ENCODE data around the gene NDUFB11. TPM values are rescaled to one million over a fixed set of nuclear protein-coding genes. Genes with fewer than 3 reads are reported as not detected.

NDUFB11 gene
- polyA plus RNA-seq, 4 donors = 78.1 to 109 (median 98.8) TPM

DNA sequence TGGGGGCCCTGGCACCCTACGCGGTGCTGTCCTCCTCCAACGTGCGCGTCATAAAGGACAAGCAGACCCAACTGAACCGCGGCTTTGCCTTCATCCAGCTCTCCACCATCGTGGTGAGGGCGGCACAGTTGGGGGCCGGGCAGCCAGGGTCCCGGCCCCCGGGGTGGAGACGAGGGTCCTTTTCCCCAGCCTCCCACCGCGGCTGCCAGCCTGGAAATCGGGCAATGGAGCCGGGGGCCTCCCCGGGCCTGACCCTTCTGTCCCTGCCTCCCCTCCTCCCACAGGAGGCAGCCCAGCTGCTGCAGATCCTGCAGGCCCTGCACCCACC is 35.4 kb upstream of the NDUFB11 start:
- Histone ChIP-seq H3K4me3 (ENCODE audit: low read depth in 1 of 3, low read length in 3 of 3) (no peak overlapping the region), H3K36me3 (ENCODE audit: control insufficient read depth in 3 of 3, insufficient read depth in 2 of 3, low read depth in 1 of 3, low read length in 3 of 3) (peaks cover 6 to 83% (median 13%) of the 10 kb centered on the region in 3 donors), H3K4me1 (ENCODE audit: control insufficient read depth in 3 of 3, insufficient read depth in 2 of 3, low read depth in 1 of 3, low read length in 2 of 3) (no peaks in the 10 kb centered on the region), H3K27me3 (ENCODE audit: control insufficient read depth in 3 of 3, insufficient read depth in 3 of 3, low read length in 3 of 3) (no peaks in the 10 kb centered on the region), H3K27ac (ENCODE audit: low read depth in 1 of 3, low read length in 2 of 3) (no peak overlapping the region), H3K9me3 (ENCODE audit: control insufficient read depth in 2 of 2, insufficient read depth in 1 of 2, low read depth in 1 of 2, low read length in 1 of 2) (no peaks in the 10 kb centered on the region)
- 92 to 95% (median 93%) methylated on average over 15 to 18 of the region's 18 CpGs for whole genome bisulfite sequencing, 3 donors
- no peak for FAIRE-seq
- DNase-seq = no peak

DNA sequence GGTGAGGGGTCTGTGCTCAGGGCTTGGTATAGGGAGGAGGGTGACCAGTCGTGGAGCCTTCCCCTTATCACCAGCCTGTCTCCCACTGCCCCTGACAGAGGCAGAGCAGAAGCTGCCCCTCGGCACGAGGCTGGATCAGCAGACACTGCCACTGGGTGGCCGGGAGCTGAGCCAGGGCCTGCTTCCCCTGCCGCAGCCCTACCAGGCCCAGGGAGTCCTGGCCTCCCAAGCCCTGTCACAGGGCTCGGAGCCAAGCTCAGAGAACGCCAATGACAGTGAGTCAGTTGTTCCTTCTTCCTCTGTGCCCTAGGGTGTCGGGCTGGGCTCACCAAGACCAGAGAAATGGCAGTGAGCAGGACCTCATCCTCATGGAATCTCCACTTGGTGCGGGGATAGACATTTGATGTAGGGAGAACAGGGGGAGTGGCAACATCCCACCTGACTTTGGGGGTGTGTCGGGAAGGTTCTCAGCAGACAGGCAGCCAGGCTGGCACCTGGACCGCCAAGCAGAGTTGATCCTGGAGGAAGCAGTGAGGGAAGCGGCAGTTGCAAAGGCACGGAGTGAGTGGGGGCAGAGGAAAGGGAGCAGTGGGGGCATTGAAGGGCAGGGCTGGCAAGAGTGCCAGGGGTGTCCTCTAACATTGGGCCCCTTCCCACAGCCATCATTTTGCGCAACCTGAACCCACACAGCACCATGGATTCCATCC is 34.9 kb upstream of the NDUFB11 start:
- no peaks in the 10 kb centered on the region for H3K9me3 ChIP-seq (ENCODE audit: control insufficient read depth in 2 of 2, insufficient read depth in 1 of 2, low read depth in 1 of 2, low read length in 1 of 2)
- no peaks in the 10 kb centered on the region for H3K4me1 ChIP-seq (ENCODE audit: control insufficient read depth in 3 of 3, insufficient read depth in 2 of 3, low read depth in 1 of 3, low read length in 2 of 3)
- FAIRE-seq = no peak
- H3K4me3 ChIP-seq (ENCODE audit: low read depth in 1 of 3, low read length in 3 of 3) = no peak overlapping the region
- WGBS, 3 donors = 75 to 85% (median 84%) methylated on average over 7 to 14 of the region's 14 CpGs
- H3K27ac ChIP-seq (ENCODE audit: low read depth in 1 of 3, low read length in 2 of 3) = no peak overlapping the region
- no peaks in the 10 kb centered on the region for H3K27me3 ChIP-seq (ENCODE audit: control insufficient read depth in 3 of 3, insufficient read depth in 3 of 3, low read length in 3 of 3)
- peaks cover 6 to 83% (median 13%) of the 10 kb centered on the region in 3 donors for H3K36me3 ChIP-seq (ENCODE audit: control insufficient read depth in 3 of 3, insufficient read depth in 2 of 3, low read depth in 1 of 3, low read length in 3 of 3)
- no peak for DNase-seq

DNA sequence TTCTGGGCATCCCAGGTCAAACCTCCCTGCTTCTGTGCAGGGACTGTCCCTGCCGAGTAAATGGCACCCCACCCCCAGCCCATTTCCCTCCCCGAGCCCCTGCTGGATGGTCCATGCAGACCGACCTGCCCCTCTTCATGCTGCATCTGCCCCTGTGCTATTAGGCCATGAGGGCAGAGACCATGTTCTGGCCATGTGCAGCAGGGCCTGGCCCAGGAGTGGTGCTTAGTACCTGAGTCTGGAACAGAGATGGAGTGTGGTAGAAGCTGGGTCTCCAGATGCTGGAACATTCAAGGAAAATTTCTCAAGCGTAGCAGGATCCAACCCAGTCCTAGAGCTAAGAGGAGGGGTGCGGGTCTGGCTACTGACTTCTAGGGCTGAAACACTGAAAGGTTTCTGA is 33.8 kb upstream of the NDUFB11 start:
- Histone ChIP-seq H3K9me3 (ENCODE audit: control insufficient read depth in 2 of 2, insufficient read depth in 1 of 2, low read depth in 1 of 2, low read length in 1 of 2) (no peaks in the 10 kb centered on the region), H3K36me3 (ENCODE audit: control insufficient read depth in 3 of 3, insufficient read depth in 2 of 3, low read depth in 1 of 3, low read length in 3 of 3) (peaks cover 6 to 87% (median 13%) of the 10 kb centered on the region in 3 donors), H3K4me1 (ENCODE audit: control insufficient read depth in 3 of 3, insufficient read depth in 2 of 3, low read depth in 1 of 3, low read length in 2 of 3) (no peaks in the 10 kb centered on the region), H3K27me3 (ENCODE audit: control insufficient read depth in 3 of 3, insufficient read depth in 3 of 3, low read length in 3 of 3) (no peaks in the 10 kb centered on the region), H3K27ac (ENCODE audit: low read depth in 1 of 3, low read length in 2 of 3) (no peak overlapping the region), H3K4me3 (ENCODE audit: low read depth in 1 of 3, low read length in 3 of 3) (no peak overlapping the region)
- 87 to 98% (median 91%) methylated on average over 5 of the region's 5 CpGs for WGBS, 3 donors
- no peak for DNase-seq
- no peak for FAIRE-seq

DNA sequence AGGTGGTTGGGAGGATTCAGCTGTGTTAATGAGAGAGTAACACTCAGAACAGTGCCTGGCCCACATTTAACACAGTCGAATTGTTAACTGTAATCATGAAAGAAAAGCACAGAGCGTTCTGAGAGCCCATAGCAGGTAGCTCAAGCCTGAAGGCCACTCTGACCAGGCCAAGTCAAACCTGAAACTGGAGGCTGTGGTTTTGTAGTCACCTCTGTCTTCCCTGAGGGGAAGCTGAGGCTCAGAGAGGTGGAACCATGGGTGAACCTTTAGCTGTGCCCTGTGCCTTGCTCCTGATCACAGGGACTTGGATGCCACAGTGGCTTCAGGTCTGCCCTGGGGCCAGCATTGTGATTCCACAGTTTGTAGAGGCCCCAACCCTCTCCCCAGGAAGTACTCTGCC is 32.6 kb upstream of the NDUFB11 start:
- 45 to 95% (median 56%) methylated on average over 2 of the region's 2 CpGs for WGBS, 3 donors

DNA sequence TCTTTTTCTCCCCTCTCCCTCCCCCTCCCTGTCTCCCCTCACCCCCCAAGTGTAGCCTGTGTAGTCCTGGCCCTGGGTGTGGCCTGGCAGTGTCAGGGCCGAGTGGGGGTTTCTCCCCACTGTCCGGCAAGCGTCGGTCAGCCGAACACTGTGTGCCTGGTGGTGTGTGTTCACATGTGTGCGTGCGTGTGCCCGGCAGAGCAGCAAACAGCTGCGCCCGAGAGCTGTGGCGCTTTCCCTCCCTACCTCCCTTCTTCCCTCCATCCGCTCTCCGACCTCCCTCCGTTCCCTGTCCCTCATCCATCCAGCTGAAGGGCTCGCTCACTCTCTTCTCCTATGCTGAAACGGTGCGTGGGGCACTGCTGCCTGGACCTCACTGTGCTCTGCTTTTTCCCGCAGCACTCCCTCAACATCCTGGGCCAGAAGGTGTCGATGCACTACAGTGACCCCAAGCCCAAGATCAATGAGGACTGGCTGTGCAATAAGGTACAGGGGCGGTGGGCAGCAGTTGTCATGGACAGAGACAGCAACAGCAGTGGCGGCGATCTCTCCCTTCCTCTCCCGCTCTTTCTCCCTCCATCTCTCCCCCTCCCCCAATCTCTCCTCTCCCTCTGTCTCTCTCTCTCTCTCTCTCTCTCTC is 31.7 kb upstream of the NDUFB11 start:
- no peaks in the 10 kb centered on the region for H3K9me3 ChIP-seq (ENCODE audit: control insufficient read depth in 2 of 2, insufficient read depth in 1 of 2, low read depth in 1 of 2, low read length in 1 of 2)
- DNase-seq (no peak), FAIRE-seq (no peak)
- WGBS, 3 donors = 88 to 94% (median 93%) methylated on average over 13 to 23 of the region's 23 CpGs
- no peak overlapping the region for H3K4me3 ChIP-seq (ENCODE audit: low read depth in 1 of 3, low read length in 3 of 3)
- H3K27ac ChIP-seq (ENCODE audit: low read depth in 1 of 3, low read length in 2 of 3) = no peak overlapping the region
- H3K4me1 ChIP-seq (ENCODE audit: control insufficient read depth in 3 of 3, insufficient read depth in 2 of 3, low read depth in 1 of 3, low read length in 2 of 3) = no peaks in the 10 kb centered on the region
- H3K27me3 ChIP-seq (ENCODE audit: control insufficient read depth in 3 of 3, insufficient read depth in 3 of 3, low read length in 3 of 3) = no peaks in the 10 kb centered on the region
- peaks cover 3 to 93% (median 6%) of the 10 kb centered on the region in 3 donors for H3K36me3 ChIP-seq (ENCODE audit: control insufficient read depth in 3 of 3, insufficient read depth in 2 of 3, low read depth in 1 of 3, low read length in 3 of 3)

More for the DNA sequence above, 32.6 kb upstream of the NDUFB11 start:
- Histone ChIP-seq H3K27me3 (ENCODE audit: control insufficient read depth in 3 of 3, insufficient read depth in 3 of 3, low read length in 3 of 3) (no peaks in the 10 kb centered on the region), H3K27ac (ENCODE audit: low read depth in 1 of 3, low read length in 2 of 3) (no peak overlapping the region), H3K9me3 (ENCODE audit: control insufficient read depth in 2 of 2, insufficient read depth in 1 of 2, low read depth in 1 of 2, low read length in 1 of 2) (no peaks in the 10 kb centered on the region), H3K36me3 (ENCODE audit: control insufficient read depth in 3 of 3, insufficient read depth in 2 of 3, low read depth in 1 of 3, low read length in 3 of 3) (peaks cover 3 to 95% (median 12%) of the 10 kb centered on the region in 3 donors), H3K4me1 (ENCODE audit: control insufficient read depth in 3 of 3, insufficient read depth in 2 of 3, low read depth in 1 of 3, low read length in 2 of 3) (no peaks in the 10 kb centered on the region), H3K4me3 (ENCODE audit: low read depth in 1 of 3, low read length in 3 of 3) (no peak overlapping the region)
- DNase-seq (no peak), FAIRE-seq (no peak)

DNA sequence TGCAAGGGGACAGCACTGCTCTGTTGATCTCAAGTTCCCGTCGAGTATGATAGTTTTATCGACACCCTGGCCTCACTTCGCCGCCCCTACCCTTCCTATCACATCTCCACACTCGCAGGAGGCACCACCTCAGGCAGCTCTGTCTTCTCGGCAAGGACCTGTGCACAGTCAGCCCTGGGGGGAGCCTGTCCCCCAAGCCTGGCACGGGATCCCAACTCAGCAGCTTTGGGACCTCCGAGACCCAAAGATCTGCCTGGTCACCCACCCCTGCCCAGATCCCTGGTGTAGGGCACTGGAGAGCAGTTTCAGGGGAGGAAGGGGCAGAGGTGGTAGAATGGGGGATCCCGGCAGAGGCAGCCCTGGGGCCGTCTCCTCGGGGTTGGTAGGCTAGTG is 31.1 kb upstream of the NDUFB11 start:
- FAIRE-seq = no peak
- DNase-seq = no peak
- H3K36me3 ChIP-seq (ENCODE audit: control insufficient read depth in 3 of 3, insufficient read depth in 2 of 3, low read depth in 1 of 3, low read length in 3 of 3) = peaks cover 3 to 95% (median 6%) of the 10 kb centered on the region in 3 donors

DNA sequence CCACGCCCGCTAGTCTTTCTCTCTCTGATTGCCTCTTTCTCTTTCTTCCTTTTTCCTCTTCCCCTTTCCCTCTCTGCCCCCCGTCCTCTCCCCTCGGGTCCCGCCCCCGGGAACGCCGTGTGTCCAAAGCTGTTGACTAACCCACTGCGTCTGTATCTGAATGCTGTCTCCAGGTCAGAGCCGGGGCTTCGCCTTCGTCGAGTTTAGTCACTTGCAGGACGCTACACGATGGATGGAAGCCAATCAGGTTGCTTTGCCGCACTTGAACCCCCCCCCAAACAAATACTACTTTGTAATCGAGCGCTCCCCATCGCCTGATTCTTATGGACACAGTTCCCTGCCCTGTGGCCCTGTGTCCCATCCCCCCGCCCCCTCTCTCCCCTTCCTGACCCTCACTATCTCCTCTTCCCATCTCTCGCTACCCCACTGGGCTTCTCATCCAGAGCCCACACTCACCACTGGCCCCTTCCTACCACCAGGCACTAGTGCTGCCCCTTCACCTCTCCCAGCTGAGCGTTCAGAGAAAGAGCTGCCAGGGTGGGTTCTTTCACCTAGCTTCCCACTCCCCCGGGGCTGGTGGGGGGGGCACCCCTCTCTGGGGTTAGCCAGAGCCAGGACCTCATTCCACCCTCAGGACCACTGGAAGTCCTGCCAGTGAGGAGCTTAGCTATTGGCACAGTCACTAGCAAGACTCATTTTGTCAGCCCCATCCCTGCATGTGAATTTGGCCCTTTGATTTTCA is 30.5 kb upstream of the NDUFB11 start:
- FAIRE-seq (no peak), DNase-seq (no peak)
- H3K4me1 ChIP-seq (ENCODE audit: control insufficient read depth in 3 of 3, insufficient read depth in 2 of 3, low read depth in 1 of 3, low read length in 2 of 3) = no peaks in the 10 kb centered on the region
- no peak overlapping the region for H3K27ac ChIP-seq (ENCODE audit: low read depth in 1 of 3, low read length in 2 of 3)
- no peaks in the 10 kb centered on the region for H3K9me3 ChIP-seq (ENCODE audit: control insufficient read depth in 2 of 2, insufficient read depth in 1 of 2, low read depth in 1 of 2, low read length in 1 of 2)
- no peak overlapping the region for H3K4me3 ChIP-seq (ENCODE audit: low read depth in 1 of 3, low read length in 3 of 3)
- WGBS, 3 donors = 88 to 92% (median 91%) methylated on average over 22 to 23 of the region's 23 CpGs
- H3K36me3 ChIP-seq (ENCODE audit: control insufficient read depth in 3 of 3, insufficient read depth in 2 of 3, low read depth in 1 of 3, low read length in 3 of 3) = peaks cover 3 to 95% (median 6%) of the 10 kb centered on the region in 3 donors
- no peaks in the 10 kb centered on the region for H3K27me3 ChIP-seq (ENCODE audit: control insufficient read depth in 3 of 3, insufficient read depth in 3 of 3, low read length in 3 of 3)

More for the DNA sequence above, 31.1 kb upstream of the NDUFB11 start:
- Histone ChIP-seq H3K27ac (ENCODE audit: low read depth in 1 of 3, low read length in 2 of 3) (no peak overlapping the region), H3K4me3 (ENCODE audit: low read depth in 1 of 3, low read length in 3 of 3) (no peak overlapping the region), H3K9me3 (ENCODE audit: control insufficient read depth in 2 of 2, insufficient read depth in 1 of 2, low read depth in 1 of 2, low read length in 1 of 2) (no peaks in the 10 kb centered on the region), H3K4me1 (ENCODE audit: control insufficient read depth in 3 of 3, insufficient read depth in 2 of 3, low read depth in 1 of 3, low read length in 2 of 3) (no peaks in the 10 kb centered on the region), H3K27me3 (ENCODE audit: control insufficient read depth in 3 of 3, insufficient read depth in 3 of 3, low read length in 3 of 3) (no peaks in the 10 kb centered on the region)
- WGBS, 3 donors = 90 to 96% (median 94%) methylated on average over 12 of the region's 12 CpGs

DNA sequence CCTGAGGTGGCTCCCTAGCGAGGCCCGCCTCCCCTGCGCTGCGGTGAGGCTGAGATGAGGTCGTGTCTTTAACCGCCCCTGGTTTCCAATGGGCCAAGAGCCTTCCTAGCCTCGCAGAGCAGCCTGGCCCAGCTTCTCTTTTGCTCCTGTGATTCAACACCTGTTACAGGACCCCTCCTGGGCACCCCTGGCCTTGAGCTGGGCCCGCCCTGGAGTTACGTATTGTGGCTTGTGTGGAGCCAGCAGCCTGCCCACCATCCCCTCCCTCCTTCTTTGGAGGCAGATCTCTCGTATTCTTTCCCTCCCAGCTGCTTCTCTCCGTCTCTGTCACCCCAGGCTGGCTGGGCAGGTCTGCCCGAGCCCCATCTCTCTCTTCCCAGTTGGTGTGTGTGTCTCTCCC is 29.9 kb upstream of the NDUFB11 start:
- WGBS, 3 donors = 83 to 92% (median 91%) methylated on average over 9 to 12 of the region's 12 CpGs
- FAIRE-seq (no peak), DNase-seq (no peak)
- H3K36me3 ChIP-seq (ENCODE audit: control insufficient read depth in 3 of 3, insufficient read depth in 2 of 3, low read depth in 1 of 3, low read length in 3 of 3) = peaks cover 6 to 95% (median 6%) of the 10 kb centered on the region in 3 donors
- H3K4me1 ChIP-seq (ENCODE audit: control insufficient read depth in 3 of 3, insufficient read depth in 2 of 3, low read depth in 1 of 3, low read length in 2 of 3) = no peaks in the 10 kb centered on the region
- no peaks in the 10 kb centered on the region for H3K9me3 ChIP-seq (ENCODE audit: control insufficient read depth in 2 of 2, insufficient read depth in 1 of 2, low read depth in 1 of 2, low read length in 1 of 2)
- H3K27me3 ChIP-seq (ENCODE audit: control insufficient read depth in 3 of 3, insufficient read depth in 3 of 3, low read length in 3 of 3) = no peaks in the 10 kb centered on the region
- no peak overlapping the region for H3K27ac ChIP-seq (ENCODE audit: low read depth in 1 of 3, low read length in 2 of 3)
- no peak overlapping the region for H3K4me3 ChIP-seq (ENCODE audit: low read depth in 1 of 3, low read length in 3 of 3)

All from small intestine (tissue), 7 donors.